HG03064 (cell line): Measurements from ENCODE around the gene MT1M.

Source experiments
- ATAC-seq: cut with Tn5 transposase; IDR thresholded peaks from one replicate; pipeline ENCODE4 v1.9.1; 2021; ENCODE audit warnings: low read depth; ENCODE audit not compliant: unreplicated experiment

MT1M gene

DNA sequence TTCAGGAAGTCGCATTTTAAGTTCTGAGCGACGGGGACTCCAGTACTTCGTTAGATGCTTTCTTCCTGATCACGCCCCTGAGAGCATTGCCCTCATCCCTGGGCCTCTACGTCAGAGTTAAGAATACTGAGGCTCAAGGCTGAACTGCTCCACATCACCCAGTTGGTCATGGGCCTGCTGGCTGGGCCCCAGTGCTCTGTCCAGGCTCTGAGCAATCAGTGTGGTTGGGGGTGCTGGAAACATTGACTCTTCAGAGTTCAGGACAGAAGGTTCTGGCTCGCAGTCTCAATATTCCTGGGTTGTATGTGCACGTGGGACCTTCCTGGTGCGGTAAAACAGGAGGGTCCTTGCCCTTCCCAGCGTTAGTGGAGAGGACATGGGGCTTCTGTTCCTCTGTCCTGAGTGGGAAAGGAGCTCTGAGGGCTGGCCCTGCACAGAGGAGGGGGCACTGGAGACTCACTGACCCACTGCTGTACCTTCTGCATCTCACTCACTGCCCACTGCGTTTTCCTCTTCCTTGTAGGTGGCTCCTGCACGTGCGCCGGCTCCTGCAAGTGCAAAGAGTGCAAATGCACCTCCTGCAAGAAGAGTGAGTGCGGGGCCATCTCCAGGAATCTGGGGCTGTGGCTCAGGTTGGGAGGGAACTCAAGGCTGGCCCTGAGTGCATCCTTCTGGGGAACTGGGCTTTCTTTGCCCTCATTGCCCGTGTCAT, 6.4 kb upstream of the MT1M start:
- ATAC-seq: no peak

DNA sequence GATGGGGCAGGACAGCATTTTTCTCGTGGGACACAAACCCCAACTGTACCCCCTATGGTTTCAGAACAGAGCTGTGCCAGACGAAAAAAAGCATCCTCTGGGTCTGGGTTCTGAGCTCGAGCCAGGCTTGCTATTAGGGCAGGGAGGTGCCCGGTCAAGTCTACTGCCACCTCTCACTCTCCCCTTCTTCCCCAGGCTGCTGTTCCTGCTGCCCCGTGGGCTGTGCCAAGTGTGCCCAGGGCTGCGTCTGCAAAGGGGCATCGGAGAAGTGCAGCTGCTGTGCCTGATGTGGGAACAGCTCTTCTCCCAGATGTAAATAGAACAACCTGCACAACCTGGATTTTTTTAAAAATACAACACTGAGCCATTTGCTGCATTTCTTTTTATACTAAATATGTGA, 5.8 kb upstream of the MT1M start:
- ATAC-seq: no peak

DNA sequence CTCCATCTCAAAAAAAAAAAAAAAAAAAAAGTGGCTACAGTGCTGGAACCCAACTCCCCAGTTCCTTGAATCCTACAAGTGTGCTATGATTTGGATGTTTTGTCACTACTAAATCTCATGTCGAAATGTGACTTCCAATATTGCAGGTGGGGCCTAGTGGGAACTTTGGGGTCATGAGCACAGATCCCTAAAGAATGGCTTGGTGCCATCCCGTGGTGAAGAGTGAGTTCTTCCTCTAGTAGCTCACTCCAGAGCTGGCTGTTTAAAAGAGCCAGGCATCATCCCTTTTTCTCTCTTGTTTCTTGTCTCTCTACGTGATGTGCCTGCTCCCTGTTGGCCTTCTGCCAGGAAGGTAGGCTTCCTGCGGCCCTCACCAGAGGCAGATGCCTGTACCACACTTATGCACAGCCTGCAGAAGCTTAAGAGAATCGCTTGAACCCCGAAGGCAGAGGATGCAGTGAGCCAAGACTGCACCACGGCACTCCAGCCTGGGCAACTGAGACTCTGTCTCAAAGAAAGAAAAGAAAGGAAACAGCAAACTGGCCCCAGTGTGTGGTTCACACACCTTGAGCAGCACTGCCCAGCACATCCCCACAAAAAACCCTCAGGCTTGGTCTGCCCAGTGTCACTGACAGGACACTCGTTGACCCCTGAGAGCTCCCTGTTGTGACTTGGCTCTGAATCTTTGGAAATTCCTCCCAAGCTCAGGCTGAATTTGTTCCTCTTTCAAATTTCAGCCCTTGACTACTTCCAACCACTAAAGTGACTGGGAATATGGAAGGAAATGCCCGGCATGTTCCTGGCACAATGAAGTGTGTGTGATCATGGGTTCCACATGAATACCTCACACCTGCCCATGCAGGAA, 3.7 kb upstream of the MT1M start:
- ATAC-seq: no peak

DNA sequence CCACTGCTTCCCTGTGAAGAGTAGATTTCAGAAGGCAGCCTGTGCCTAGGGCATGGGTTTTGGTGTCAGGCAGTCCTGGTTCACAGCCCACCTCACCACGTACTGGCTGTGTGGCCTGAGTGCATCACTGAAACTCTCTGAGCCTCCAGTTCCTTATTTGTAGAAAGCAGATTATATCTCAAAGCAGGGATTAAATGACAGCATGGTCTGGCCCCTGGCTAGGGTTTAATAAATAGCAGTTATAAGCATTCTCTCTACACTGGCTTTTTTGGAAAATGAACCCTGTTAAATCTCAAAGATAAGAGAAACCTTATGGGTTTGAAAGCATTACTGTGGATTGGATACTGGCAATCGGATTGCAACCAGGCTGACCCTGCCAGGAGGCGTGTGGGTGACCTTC, 2.9 kb upstream of the MT1M start:
- ATAC-seq: no peak

DNA sequence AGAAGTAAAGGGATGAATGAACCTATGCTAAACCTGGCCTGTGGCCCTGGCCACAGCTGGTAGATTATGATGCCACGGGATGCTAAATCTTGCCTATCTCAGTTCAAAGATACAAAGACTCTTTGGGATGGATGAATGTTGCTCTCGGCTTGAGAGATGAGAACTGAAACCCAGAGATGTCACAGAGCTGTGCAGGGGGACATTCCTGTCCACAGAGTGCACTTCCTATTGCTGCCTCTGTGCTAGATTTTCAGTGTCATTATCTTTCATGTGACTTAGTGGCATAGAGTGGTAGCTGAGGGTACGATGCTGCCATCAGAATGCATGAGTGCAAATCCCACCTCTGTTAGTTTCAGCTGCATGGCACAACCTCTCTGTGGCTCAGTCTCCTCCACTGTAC, 2.3 kb upstream of the MT1M start:
- ATAC-seq: no peak

DNA sequence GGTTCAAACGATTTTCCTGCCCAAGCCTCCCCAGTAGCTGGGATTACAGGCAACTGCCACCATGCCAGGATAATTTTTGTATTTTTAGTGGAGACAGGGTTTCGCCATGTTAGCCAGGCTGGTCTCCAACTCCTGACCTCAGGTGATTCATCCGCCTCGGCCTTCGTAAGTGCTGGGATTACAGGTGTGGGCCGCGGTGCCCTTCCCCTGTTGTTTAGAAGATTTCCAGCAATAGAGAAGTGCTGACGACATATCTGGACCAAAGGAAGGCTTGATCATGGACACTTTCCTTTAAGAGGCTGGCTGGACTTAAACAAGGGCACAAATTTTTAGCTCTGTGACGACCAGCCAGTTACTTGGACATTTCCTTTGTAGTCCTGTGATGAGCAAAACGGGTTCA, 1.3 kb upstream of the MT1M start:
- ATAC-seq: no peak

DNA sequence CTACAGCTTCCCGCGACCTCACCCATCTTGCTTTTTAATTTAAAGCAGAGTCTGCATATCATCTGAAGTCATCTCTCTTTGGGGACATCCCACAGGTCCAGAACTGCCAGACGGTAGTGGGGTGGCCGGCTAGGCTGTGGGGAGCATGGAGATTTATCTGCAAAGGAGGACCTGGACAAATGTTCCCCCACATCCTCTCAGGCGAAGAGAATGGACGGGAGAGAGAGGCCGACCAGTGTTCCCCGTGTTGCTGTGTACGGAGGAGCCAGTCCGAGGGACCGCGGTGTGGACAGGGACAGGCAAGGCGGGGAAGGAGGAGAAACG, 665 bp upstream of the MT1M start:
- ATAC-seq: no peak

DNA sequence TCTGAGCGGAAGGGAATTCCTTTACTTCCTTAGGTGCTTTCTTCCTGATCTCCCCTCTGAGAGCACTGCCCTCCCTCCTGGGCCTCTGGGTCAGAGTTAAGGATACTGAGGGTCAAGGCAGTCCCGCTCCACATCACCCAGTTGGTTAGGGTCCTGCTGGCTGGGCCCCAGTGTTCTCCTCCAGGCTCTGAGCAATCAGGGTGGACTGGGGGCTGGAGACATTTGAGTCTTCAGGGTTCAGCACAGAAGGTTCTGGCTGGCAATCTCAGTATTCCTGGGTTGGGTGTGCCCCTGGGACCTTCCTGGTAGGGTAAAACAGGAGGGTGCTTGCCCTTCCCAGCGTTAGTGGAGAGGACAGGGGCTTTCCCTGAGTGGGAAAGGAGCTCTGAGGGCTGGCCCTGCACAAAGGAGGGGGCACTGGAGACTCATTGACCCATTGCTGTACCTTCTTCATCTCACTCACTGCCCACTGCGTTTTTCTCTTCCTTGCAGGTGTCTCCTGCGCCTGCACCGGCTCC, 448 bp downstream of the MT1M start:
- no peak for ATAC-seq

DNA sequence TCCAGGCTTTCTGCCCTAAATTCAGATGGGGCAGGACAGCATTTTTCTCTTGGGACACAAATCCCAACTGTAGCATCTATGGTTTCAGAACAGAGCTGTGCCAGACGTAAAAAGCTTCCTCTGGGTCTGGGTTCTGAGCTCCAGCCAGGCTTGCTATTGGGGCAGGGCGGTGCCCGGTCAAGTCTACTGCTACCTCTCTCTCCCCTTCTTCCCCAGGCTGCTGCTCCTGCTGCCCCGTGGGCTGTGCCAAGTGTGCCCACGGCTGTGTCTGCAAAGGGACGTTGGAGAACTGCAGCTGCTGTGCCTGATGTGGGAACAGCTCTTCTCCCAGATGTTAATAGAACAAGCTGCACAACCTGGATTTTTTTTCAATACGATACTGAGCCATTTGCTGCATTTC, 1.1 kb downstream of the MT1M start:
- ATAC-seq: no peak

DNA sequence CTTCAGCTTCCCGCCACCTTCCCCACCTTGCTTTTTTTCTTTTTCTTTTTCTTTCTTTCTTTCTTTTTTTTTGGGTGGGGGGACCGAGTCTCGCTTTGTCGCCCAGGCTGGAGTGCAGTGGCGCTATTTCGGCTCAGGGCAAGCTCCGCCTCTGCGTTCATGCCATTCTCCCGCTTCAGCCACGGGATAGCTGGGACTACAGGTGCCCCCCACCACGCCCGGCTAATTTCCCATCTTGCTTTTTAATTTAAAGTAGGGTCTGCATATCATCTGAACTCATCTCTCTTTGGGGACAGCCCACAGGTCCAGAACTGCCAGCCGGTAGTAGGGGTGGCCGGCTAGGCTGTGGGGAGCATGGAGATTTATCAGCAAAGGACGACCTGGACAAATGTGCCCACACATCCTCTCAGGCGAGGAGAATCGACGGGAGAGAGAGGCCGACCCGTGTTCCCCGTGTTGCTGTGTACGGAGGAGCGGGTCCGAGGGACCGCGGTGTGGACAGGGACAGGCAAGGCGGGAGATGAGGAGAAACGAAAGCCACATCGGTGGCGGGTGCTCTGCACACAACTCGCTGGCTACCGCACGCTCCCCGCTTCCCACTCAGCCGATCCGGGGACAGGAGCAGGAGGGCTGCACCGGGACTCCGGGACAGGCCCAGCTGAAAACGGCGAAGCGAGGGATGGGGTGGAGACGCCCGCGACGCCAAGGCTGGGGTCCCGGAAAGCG, 2.4 kb downstream of the MT1M start:
- ATAC-seq: no peak

DNA sequence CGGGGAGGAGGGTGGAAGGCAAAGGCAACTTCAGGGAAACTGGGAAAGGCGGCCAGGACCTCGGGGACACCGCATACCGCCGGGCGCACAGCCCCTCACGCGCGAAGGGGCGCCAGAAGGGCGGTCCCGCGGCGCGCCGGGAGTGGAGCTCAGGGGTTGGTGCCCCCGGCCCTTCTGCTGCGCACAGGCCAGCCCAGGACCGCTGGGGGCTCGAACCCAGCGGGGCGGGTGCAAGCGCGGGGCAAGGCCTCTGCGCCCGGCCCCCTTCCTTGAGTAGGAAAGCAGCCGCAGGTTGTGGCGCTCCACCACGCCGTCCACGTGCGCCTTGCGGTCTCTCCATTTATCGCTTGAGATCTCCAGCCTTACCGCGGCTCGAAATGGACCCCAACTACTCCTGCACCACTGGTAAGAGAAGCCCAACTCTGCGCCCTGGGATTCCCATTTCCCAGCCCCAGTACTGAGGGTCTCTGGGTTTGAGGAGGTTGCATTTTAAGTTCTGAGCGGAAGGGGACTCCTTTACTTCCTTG, 3.0 kb downstream of the MT1M start:
- ATAC-seq: no peak

DNA sequence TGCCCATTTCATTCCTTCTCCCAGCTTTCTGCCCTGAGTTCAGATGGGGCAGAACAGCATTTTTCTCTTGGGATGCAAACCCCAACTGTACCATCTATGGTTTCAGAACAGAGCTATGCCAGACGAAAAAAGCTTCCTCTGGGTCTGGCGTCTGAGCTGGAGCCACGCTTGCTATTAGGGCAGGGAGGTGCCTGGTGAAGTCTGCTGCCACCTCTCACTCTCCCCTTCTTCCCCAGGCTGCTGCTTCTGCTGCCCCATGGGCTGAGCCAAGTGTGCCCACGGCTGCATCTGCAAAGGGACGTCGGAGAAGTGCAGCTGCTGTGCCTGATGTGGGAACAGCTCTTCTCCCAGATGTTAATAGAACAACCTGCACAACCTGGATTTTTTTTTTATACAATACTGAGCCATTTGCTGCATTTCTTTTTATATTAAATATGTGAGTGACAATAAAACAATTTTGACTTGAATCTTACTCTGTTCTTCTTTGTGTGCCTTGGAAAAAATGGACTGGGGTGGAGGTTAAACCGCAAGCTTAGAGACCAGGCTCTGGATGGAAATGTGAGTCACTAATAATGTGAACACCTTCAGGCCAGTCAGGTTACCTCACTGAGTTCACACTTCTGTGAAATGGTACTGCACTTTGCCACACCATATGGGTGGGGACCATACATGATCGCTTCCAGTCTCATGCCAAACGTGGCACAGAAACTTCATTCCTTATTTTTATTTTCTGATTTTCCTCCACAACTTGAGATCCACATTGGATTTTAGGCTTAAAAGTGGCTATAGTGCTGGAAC, 4.4 kb downstream of the MT1M start:
- ATAC-seq: no peak

DNA sequence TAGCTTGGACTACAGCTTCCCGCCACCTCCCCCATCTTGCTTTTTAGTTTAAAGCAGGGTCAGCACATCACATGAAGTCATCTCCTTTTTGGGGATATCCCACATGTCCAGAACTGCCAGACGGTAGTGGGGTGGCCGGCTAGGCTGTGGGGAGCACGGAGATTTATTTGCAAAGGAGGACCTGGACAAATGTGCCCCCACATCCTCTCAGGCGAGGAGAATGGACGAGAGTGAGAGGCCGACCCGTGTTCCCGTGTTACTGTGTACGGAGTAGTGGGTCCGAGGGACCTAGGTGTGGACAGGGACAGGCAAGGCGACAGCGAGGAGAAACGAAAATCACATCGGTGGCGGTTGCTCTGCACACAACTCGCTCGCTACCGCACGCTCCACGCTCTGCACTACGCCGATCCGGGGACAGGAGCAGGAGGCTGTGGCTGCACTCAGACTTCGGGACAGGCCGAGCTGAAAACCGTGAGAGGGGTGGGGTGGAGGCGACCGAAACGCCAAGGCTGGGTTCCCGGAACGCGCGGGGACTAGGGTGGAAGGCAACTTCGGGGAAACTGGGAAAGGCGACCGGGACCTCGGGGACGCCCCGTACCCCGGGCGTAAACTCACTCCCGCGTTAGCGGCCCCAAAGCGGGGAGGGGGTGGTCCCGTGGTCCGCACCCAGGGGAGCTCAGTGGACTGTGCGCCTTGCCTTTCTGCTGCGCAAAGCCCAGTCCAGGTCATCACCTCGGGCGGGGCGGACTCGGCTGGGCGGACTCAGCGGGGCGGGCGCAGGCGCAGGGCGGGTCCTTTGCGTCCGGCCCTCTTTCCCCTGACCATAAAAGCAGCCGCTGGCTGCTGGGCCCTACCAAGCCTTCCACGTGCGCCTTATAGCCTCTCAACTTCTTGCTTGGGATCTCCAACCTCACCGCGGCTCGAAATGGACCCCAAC, 5.6 kb downstream of the MT1M start, which contains the start of gene MT1A:
Gene MT1A, plus strand, starts transcription at position 853 of the 937 bp plus-strand sequence. Its CDS starts 73 bp downstream, at position 926.
- ATAC-seq: no peak

DNA sequence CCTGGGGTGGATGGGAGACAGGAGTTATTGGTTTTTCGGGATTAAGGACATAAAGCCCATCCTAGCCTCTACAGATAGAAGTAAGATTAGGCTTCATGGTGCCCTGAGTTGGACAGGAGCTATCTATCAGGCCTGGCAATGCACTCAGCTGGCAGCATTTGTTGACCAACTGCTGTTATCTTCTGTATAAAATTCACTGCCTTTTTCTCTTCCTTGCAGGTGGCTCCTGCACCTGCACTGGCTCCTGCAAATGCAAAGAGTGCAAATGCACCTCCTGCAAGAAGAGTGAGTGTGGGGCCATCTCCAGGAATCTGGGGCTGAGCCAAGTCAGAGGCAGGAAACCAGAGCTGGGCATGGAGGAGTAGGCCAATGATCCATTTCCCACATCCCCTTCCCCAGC, 6.6 kb downstream of the MT1M start:
- no peak for ATAC-seq

DNA sequence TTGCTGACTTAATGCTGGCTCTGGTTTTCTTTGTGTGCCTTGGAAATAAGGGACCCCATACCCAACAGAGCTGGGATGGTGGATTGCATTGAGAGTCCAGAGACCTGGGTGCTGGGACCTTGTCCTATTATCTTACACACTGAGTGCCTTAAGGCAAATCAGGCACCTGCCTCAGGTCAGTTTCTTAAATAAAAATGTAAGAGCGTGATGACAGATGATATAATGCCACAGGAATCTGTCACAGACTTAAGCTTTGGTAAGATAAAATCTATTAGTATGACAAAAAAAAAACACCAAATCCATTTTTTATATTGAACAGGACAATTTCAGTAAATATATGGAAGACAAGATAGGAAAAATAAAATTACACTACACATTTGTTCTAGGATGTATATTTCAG, 7.6 kb downstream of the MT1M start:
- ATAC-seq: no peak

DNA sequence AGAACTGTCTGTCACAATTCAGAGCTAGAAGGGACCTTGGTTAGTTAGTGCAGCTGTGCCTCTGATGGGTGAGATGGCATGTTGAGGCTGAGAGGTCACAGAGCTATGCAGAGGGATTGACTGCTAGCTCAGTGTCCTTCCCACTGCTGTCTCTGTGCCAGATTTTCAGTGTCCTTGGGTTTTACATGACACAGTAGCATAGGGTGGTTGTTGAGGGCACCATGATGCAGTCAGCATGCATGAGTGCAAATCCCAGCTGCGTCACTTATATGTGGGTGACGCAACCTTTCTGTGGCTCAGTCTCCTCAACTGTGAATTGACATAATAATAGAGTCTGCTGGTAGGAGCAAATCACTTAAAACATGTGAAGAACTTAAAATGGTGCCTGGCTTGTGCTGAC, 8.7 kb downstream of the MT1M start:
- no peak for ATAC-seq

DNA sequence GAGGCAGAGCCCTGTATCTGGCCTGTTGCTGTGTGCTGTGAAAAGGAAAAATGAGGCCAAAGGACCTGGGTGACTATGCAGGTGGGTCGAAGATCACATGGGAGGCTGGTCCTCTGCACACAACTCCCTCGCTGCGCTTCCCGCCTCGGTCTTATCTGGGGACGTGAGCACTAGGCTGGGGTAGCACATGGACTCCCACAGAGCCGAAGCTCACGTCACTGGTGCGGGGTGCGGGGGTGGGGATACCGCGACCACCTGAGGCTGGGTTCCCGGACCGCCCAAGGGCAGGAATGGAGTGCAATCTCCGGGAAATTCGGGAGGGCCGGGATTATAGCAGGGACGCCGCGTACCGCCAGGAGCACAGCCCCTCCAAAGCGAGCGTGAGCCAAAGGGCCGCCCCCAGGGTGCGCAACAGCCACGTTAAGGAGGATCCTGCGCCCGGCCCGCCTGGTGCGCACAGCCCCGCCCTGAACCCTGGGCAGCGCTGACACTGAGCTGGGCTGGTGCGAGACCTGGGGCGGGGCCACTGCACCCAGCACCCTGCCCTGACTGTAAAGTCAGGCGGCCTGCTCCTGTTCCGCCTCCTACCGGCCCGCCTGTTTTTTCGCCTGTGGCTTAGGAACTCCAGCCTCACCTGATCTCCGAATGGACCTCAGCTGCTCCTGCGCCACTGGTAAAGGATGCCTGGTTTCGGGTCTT, 10.8 kb downstream of the MT1M start:
- ATAC-seq: no peak

DNA sequence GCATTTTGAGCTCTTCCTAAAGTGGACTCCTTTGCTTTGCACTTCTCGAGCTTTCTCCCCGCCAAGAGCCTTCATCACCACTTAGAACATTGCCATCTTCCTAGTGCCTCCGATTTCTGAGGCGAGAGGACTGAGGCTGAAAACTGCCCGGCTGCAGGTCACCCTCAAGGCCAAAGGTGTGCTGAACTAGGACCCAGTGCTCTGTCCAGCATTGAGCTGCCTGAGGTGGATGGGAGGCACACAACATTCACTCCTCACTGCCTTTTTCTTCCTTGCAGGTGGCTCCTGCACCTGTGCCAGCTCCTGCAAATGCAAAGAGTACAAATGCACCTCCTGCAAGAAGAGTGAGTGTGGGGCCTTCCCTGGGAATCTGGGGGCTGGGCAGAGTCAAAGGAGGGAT, 11.4 kb downstream of the MT1M start:
- ATAC-seq: no peak

DNA sequence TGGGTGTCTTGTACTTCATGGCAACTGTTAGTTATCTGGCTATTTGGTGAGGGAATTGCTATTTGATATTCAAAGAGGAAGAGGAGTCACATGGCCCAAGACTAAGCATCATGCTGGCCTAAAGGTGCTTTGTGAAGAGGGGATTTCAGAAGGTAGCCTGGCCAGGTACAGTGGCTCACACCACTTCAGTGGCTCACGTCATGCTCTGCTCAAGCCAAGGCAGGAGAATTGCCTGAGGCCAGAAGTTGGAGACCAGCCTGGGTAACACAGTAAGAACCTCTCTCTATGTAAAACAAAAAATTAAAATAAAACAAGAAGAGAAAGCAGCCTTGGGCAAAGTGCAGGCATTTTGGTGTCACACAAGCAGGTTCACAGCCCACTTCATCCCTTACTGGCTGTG, 12.9 kb downstream of the MT1M start:
- ATAC-seq: no peak
